IMR-90 (cell line): ENCODE measurements around the gene NTSR2. TPM values are rescaled to one million over a fixed set of nuclear protein-coding genes. Genes with fewer than 3 reads are reported as not detected.
A peak's percentile ranks its signal among the peaks of the same experiment; 100 is the strongest.

Experiments used
- ATAC-seq: fragments of 200-7000 bp; cut with Tn5 transposase; 2 replicates; pipeline ENCODE4 v1.9.1; 2020; ENCODE audit warnings: low read depth, mild to moderate bottlenecking, moderate library complexity
- BruUV-seq: library from RNA; stranded (reverse); fragments of 400-500 nt; replicated peaks from 2 replicates; lab custom pipeline; 2021; lab: Mats Ljungman, UMichigan
- CTCF ChIA-PET: fragments of 300-600 bp; formaldehyde crosslinking; extraction: SDS; loops from one replicate; lab custom pipeline; 2021; ENCODE audit warnings: antibody characterized with exemption; lab: Yijun Ruan, JAX
- POLR2A ChIA-PET: fragments of 300-600 bp; sonication (Branson Sonifier 250); formaldehyde crosslinking; loops from one replicate; lab custom pipeline; 2022; ENCODE audit warnings: antibody characterized with exemption; ENCODE audit not compliant: unreplicated experiment; lab: Charles Lee
- DNase-seq: peaks from one replicate; pipeline ENCODE4 v3.0.0; 2013
- H2AFZ ChIP-seq: replicated peaks from 2 replicates; pipeline ENCODE3; 2013; ENCODE audit warnings: low read length, mild to moderate bottlenecking; ENCODE audit not compliant: poor library complexity
- H2AK5ac ChIP-seq: 2 replicates; pipeline ENCODE4 v1.6.1; 2013; ENCODE audit warnings: low read depth, low read length, inconsistent platforms
- H2AK9ac ChIP-seq: replicated peaks from 2 replicates; pipeline ENCODE3; 2013; ENCODE audit warnings: mild to moderate bottlenecking, low read depth, low read length, moderate library complexity; ENCODE audit not compliant: poor library complexity
- H2BK120ac ChIP-seq: 2 replicates; pipeline ENCODE4 v1.6.1; 2013; ENCODE audit warnings: low read depth, low read length, inconsistent platforms
- H2BK15ac ChIP-seq: 3 replicates; pipeline ENCODE4 v1.6.1; 2013; ENCODE audit warnings: low read depth, low read length, inconsistent platforms
- H2BK20ac ChIP-seq: 2 replicates; pipeline ENCODE4 v1.6.1; 2013; ENCODE audit warnings: low read depth, mild to moderate bottlenecking, inconsistent platforms, low read length, moderate library complexity
- H2BK5ac ChIP-seq: 2 replicates; pipeline ENCODE4 v1.6.1; 2013; ENCODE audit warnings: mild to moderate bottlenecking, low read depth, low read length, inconsistent platforms; ENCODE audit not compliant: poor library complexity, severe bottlenecking
- H3K14ac ChIP-seq: replicated peaks from 2 replicates; pipeline ENCODE4 v1.6.1; 2013; ENCODE audit warnings: low read depth, low read length, inconsistent platforms
- H3K18ac ChIP-seq: 2 replicates; pipeline ENCODE4 v1.6.1; 2013; ENCODE audit warnings: low read depth, low read length, control low read depth
- H3K23ac ChIP-seq: 2 replicates; pipeline ENCODE4 v1.6.1; 2013; ENCODE audit warnings: low read depth, low read length, inconsistent platforms
- H3K27ac ChIP-seq: 2 replicates; pipeline ENCODE4 v1.5.1; 2013; ENCODE audit warnings: mild to moderate bottlenecking, control low read depth, low read length; ENCODE audit not compliant: insufficient read depth
- H3K27me3 ChIP-seq: 2 replicates; pipeline ENCODE4 v1.6.1; 2013; ENCODE audit warnings: low read length; ENCODE audit not compliant: control insufficient read depth, insufficient read depth
- H3K36me3 ChIP-seq: 2 replicates; pipeline ENCODE4 v1.6.1; 2013; ENCODE audit warnings: low read length, mixed read lengths; ENCODE audit not compliant: control insufficient read depth, insufficient read depth
- H3K4ac ChIP-seq: 2 replicates; pipeline ENCODE4 v1.6.1; 2013; ENCODE audit warnings: low read depth, low read length, inconsistent platforms
- H3K4me1 ChIP-seq: 2 replicates; pipeline ENCODE4 v1.6.1; 2013; ENCODE audit warnings: low read length, mixed read lengths; ENCODE audit not compliant: control insufficient read depth, insufficient read depth
- H3K4me2 ChIP-seq: 2 replicates; pipeline ENCODE4 v1.6.1; 2013; ENCODE audit warnings: low read depth, mild to moderate bottlenecking, control low read depth, low read length, moderate library complexity
- H3K4me3 ChIP-seq: 2 replicates; pipeline ENCODE4 v1.5.1; 2013; ENCODE audit warnings: low read depth, mild to moderate bottlenecking, control low read depth, low read length, moderate library complexity; ENCODE audit not compliant: insufficient read depth
- H3K56ac ChIP-seq: 2 replicates; pipeline ENCODE4 v1.6.1; 2013; ENCODE audit warnings: low read length, inconsistent platforms; ENCODE audit not compliant: insufficient read depth; ENCODE audit errors: extremely low read depth
- H3K79me1 ChIP-seq, 2 experiments: 2 replicates each; pipeline ENCODE4 v1.6.1; 2013; ENCODE audit warnings: low read length in 2 of 2, inconsistent platforms in 1 of 2, low read depth in 1 of 2
- H3K9ac ChIP-seq: 2 replicates; pipeline ENCODE4 v1.6.1; 2013; ENCODE audit warnings: low read depth, low read length, control low read depth
- H3K9me1 ChIP-seq: 2 replicates; pipeline ENCODE4 v1.6.1; 2013; ENCODE audit warnings: low read length, inconsistent platforms; ENCODE audit not compliant: insufficient read depth
- H3K9me3 ChIP-seq: 2 replicates; pipeline ENCODE4 v1.6.1; 2013; ENCODE audit warnings: low read length; ENCODE audit not compliant: control insufficient read depth, insufficient read depth
- H4K20me1 ChIP-seq: 2 replicates; pipeline ENCODE4 v1.6.1; 2013; ENCODE audit warnings: low read length, inconsistent platforms; ENCODE audit not compliant: insufficient read depth
- H4K5ac ChIP-seq: 2 replicates; pipeline ENCODE4 v1.6.1; 2013; ENCODE audit warnings: mild to moderate bottlenecking, low read depth, low read length, control low read depth
- H4K8ac ChIP-seq, 2 experiments: 2 replicates each; pipeline ENCODE4 v1.6.1; 2013; ENCODE audit warnings: low read depth in 2 of 2, low read length in 2 of 2, control low read depth in 1 of 2, inconsistent platforms in 1 of 2
- H4K91ac ChIP-seq: 2 replicates; pipeline ENCODE4 v1.6.1; 2013; ENCODE audit warnings: low read depth, low read length, inconsistent platforms; ENCODE audit not compliant: insufficient read depth
- BHLHE40 ChIP-seq: fragments of 150-350 bp; IDR thresholded peaks from 2 replicates; pipeline ENCODE4 v1.6.1; 2016; ENCODE audit warnings: mild to moderate bottlenecking, low read depth, low read length
- CEBPB ChIP-seq: IDR thresholded peaks from 2 replicates; pipeline ENCODE4 v1.6.1; 2012; ENCODE audit warnings: low read depth, low read length, improper control_type of control experiment
- CHD1 ChIP-seq: IDR thresholded peaks from 2 replicates; pipeline ENCODE4 v1.6.1; 2012; ENCODE audit warnings: low read depth, low read length, improper control_type of control experiment
- FOS ChIP-seq: fragments of 150-350 bp; IDR thresholded peaks from 2 replicates; pipeline ENCODE4 v1.6.1; 2016; ENCODE audit warnings: low read depth, low read length
- MAFK ChIP-seq: IDR thresholded peaks from 2 replicates; pipeline ENCODE4 v1.6.1; 2012; ENCODE audit warnings: low read depth, low read length, improper control_type of control experiment
- MAZ ChIP-seq: IDR thresholded peaks from 2 replicates; pipeline ENCODE4 v1.6.1; 2012; ENCODE audit warnings: low read depth, mild to moderate bottlenecking, low read length, improper control_type of control experiment, moderate library complexity, borderline replicate concordance
- MXI1 ChIP-seq: IDR thresholded peaks from 2 replicates; pipeline ENCODE4 v1.6.1; 2012; ENCODE audit warnings: low read depth, mild to moderate bottlenecking, low read length, moderate library complexity, borderline replicate concordance
- NFE2L2 ChIP-seq: fragments of 150-350 bp; IDR thresholded peaks from 2 replicates; pipeline ENCODE4 v1.6.1; 2016; ENCODE audit warnings: low read depth, mild to moderate bottlenecking, low read length
- POLR2A ChIP-seq: IDR thresholded peaks from 2 replicates; pipeline ENCODE4 v1.6.1; 2012; ENCODE audit warnings: mild to moderate bottlenecking, low read depth, low read length
- RAD21 ChIP-seq: IDR thresholded peaks from 2 replicates; pipeline ENCODE4 v1.6.1; 2012; ENCODE audit warnings: low read length, improper control_type of control experiment
- RCOR1 ChIP-seq: IDR thresholded peaks from 2 replicates; pipeline ENCODE4 v1.6.1; 2012; ENCODE audit warnings: mild to moderate bottlenecking, low read length, improper control_type of control experiment; ENCODE audit not compliant: insufficient replicate concordance
- RFX5 ChIP-seq: IDR thresholded peaks from 2 replicates; pipeline ENCODE4 v1.8.0; 2012; ENCODE audit warnings: low read depth, mild to moderate bottlenecking, low read length, moderate library complexity
- SMC3 ChIP-seq: fragments of 150-350 bp; IDR thresholded peaks from 2 replicates; pipeline ENCODE4 v1.6.1; 2016; ENCODE audit warnings: low read depth, mild to moderate bottlenecking, antibody characterized with exemption, low read length, moderate library complexity
- USF2 ChIP-seq: fragments of 150-350 bp; IDR thresholded peaks from 2 replicates; pipeline ENCODE4 v1.6.1; 2017; ENCODE audit warnings: mild to moderate bottlenecking, antibody characterized with exemption, low read length, low read depth
- WGBS, 2 experiments: methylation state at CpG; one replicate each; pipeline versions ENCODE4 v1.1.5 to v1.1.7; 2013; ENCODE audit warnings: missing lambda C conversion rate in 2 of 2; ENCODE audit not compliant: insufficient read length in 1 of 2; ENCODE audit errors: extremely low coverage in 2 of 2; 5-methylcytosine and 5-hydroxymethylcytosine counted together
- dilution Hi-C: fragments of 300-500 bp; cut with HindIII; formaldehyde crosslinking; loops from one replicate; pipeline ENCODE4 v1.14.3; 2018; ENCODE audit warnings: low sequenced_read_pairs; ENCODE audit not compliant: unreplicated experiment
- in situ Hi-C: fragments of 300-500 bp; cut with MboI; formaldehyde crosslinking; loops from 3 replicates; pipeline ENCODE4 v1.14.3; 2019; ENCODE audit warnings: low sequenced_read_pairs, inconsistent platforms, mixed read lengths
- intact Hi-C: fragments of 100-400 bp; cut with micrococcal nuclease; formaldehyde crosslinking; loops from 2 replicates; pipeline ENCODE4 v1.10.0; 2022
- polyA plus RNA-seq, 3 experiments: library from polyadenylated mRNA; depleted of rRNA; stranded (reverse); fragments of >200 nt; gene quantifications; 2 replicates each; pipeline ENCODE4 v1.2.3, GENCODE V29; 2012; ENCODE audit warnings: low replicate concordance in 1 of 3
- total RNA-seq: library from RNA; depleted of rRNA; stranded (reverse); fragments of >200 nt; gene quantifications from 2 replicates; pipeline ENCODE4 v1.2.3, GENCODE V29; 2012
- TF ChIP-seq, protein P1 (sequence below): conservative IDR thresholded peaks from 2 replicates; pipeline ENCODE4 v1.5.1; 2012; ENCODE audit warnings: mild to moderate bottlenecking, low read depth, low read length, improper control_type of control experiment
- TF ChIP-seq, protein P2 (sequence below): fragments of 150-350 bp; IDR thresholded peaks from 2 replicates; pipeline ENCODE4 v1.6.1; 2016; ENCODE audit warnings: low read depth, mild to moderate bottlenecking, low read length, moderate library complexity, borderline replicate concordance

NTSR2 gene
- total and polyA plus RNA-seq, 2 of the 4 experiments (the other 2 are of a cell fraction): not detected

DNA sequence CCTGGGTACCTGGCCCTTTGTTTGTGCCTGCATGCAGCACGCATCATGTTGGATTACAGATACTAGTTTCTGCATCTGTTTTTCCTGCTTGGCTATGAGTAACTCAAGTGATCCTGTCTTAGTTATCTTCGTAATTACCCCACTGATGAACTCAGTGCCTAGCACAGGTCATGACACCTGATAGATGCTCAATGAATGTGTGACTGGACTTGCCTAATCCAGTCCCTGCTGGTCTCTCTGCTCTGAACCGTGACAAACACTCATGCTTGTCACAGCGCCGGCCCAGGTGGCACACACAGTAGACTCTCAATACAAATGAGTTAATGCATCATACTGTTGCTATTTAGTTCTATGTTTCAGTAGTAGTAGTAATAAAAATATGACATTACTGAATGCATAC lies 31.2 kb upstream of the NTSR2 start:
- Histone ChIP-seq H3K4ac (no peak overlapping the region; the same call in 1 of the 2 replicates), H3K27me3 (no peaks in the 10 kb centered on the region), H3K9ac (no peak overlapping the region), H3K4me2 (no peak overlapping the region), H2AK9ac (no peak overlapping the region), H4K91ac (no peak overlapping the region), H2AK5ac (peak overlapping the region; percentile 55; the same call in 1 of the 2 replicates), H3K18ac (no peak overlapping the region), H3K9me1 (peaks cover 16% of the 10 kb centered on the region; the same call in 1 of the 2 replicates), H3K27ac (no peak overlapping the region), H4K20me1 (no peaks in the 10 kb centered on the region), H3K14ac (no peak overlapping the region), H2BK120ac (no peak overlapping the region), H2AFZ (no peak overlapping the region), H2BK15ac (no peak overlapping the region), H2BK20ac (no peak overlapping the region), H3K9me3 (no peaks in the 10 kb centered on the region), H2BK5ac (no peak overlapping the region), H3K4me3 (no peak overlapping the region), H3K56ac (no peak overlapping the region), H3K23ac (no peak overlapping the region), H4K8ac (no peak overlapping the region), H3K4me1 (peaks cover 23% of the 10 kb centered on the region), H4K5ac (no peak overlapping the region), H3K36me3 (no peaks in the 10 kb centered on the region), H3K79me1 (no peaks in the 10 kb centered on the region)
- dilution Hi-C loops (no loop called here), in situ Hi-C loops (no loop called here), intact Hi-C loops (no loop called here)
- TF ChIP-seq RAD21: no peak
- no peak for TF ChIP-seq FOS
- TF ChIP-seq MAFK: no peak
- no peak for TF ChIP-seq NFE2L2
- no peak for TF ChIP-seq MXI1
- TF ChIP-seq CHD1: no peak
- no peak for TF ChIP-seq BHLHE40
- no peak for TF ChIP-seq USF2
- TF ChIP-seq POLR2A: no peak
- TF ChIP-seq RFX5: no peak
- TF ChIP-seq SMC3: no peak
- TF ChIP-seq CEBPB: no peak
- TF ChIP-seq, protein P1, sequence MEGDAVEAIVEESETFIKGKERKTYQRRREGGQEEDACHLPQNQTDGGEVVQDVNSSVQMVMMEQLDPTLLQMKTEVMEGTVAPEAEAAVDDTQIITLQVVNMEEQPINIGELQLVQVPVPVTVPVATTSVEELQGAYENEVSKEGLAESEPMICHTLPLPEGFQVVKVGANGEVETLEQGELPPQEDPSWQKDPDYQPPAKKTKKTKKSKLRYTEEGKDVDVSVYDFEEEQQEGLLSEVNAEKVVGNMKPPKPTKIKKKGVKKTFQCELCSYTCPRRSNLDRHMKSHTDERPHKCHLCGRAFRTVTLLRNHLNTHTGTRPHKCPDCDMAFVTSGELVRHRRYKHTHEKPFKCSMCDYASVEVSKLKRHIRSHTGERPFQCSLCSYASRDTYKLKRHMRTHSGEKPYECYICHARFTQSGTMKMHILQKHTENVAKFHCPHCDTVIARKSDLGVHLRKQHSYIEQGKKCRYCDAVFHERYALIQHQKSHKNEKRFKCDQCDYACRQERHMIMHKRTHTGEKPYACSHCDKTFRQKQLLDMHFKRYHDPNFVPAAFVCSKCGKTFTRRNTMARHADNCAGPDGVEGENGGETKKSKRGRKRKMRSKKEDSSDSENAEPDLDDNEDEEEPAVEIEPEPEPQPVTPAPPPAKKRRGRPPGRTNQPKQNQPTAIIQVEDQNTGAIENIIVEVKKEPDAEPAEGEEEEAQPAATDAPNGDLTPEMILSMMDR: no peak
- TF ChIP-seq MAZ: no peak
- no peak for TF ChIP-seq RCOR1
- TF ChIP-seq, protein P2, sequence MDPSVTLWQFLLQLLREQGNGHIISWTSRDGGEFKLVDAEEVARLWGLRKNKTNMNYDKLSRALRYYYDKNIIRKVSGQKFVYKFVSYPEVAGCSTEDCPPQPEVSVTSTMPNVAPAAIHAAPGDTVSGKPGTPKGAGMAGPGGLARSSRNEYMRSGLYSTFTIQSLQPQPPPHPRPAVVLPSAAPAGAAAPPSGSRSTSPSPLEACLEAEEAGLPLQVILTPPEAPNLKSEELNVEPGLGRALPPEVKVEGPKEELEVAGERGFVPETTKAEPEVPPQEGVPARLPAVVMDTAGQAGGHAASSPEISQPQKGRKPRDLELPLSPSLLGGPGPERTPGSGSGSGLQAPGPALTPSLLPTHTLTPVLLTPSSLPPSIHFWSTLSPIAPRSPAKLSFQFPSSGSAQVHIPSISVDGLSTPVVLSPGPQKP: no peak
- DNase-seq (no peak), ATAC-seq (no peak)
- 100% methylated on average over 2 of the region's 5 CpGs; no CpG with 5 or more reads in 1 of the 2 experiments for WGBS, 2 experiments
- CTCF ChIA-PET: interaction anchor here (1.0 kb wide), 1 partner anchor 78 kb away, joined by 3 read pairs; no protein-coding TSS in a partner anchor
- no TSS peak for BruUV-seq
- POLR2A ChIA-PET: no interaction called here
